ENCODE results near the gene SULT4A1.

- TF ChIP-seq CTCF (IDR thresholded peaks at IDR 0.05) = no peak
- no peak for TF ChIP-seq POLR2A (IDR thresholded peaks at IDR 0.05)
These were observed at the start of gene SULT4A1 for GRCh38 chr22:43862074-43862881.

Measured in Peyer's patch (tissue), 4 donors.